GM18526 (cell line): Measurements from ENCODE around the gene C9orf72.
A peak's percentile ranks its signal among the peaks of the same experiment; 100 is the strongest.

Experiments
- POLR2A ChIP-seq: IDR thresholded peaks from 3 replicates; pipeline ENCODE4 v1.6.1; 2011; ENCODE audit not compliant: insufficient read length; ENCODE audit errors: extremely low read depth

Gene C9orf72

DNA sequence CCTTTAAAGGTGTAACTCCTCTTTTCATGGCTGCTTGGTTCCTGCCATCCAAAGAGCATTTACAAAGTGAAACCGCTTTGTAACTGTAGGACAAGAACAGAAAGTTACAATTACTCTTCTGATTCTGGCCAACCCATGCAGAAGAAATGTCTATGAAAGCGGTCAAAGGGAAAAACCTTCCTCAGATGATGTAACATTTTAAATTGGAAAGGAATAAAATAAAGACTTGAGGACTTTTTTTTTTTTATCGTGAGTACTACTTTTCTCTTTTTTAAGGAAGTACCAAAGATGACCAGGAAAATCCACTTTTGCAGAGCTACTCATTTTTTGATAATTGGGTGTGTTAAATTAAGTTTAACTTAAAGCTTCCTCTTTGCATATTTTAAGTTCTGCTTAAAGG lies 13.0 kb upstream of the C9orf72 start:
- TF ChIP-seq POLR2A = no peak

DNA sequence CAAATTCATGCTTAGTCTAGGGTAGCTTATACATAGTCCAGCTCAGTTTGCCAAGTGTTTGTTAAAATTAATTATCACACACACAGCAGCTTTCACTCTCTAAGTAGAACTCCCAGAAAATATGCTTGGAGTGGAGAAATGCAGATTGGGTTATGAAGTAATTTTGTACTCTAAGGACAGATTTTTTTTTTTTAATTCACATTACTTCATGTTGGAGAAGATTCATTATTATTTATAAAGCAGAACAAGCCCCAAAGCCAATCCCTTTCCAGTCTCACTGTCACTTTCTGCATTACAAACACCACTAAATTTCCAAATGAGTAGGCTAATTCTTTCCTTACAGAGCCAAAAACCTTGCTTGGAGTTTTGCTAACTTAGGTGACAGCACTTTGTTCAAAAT lies 11.7 kb upstream of the C9orf72 start:
- TF ChIP-seq POLR2A = no peak

DNA sequence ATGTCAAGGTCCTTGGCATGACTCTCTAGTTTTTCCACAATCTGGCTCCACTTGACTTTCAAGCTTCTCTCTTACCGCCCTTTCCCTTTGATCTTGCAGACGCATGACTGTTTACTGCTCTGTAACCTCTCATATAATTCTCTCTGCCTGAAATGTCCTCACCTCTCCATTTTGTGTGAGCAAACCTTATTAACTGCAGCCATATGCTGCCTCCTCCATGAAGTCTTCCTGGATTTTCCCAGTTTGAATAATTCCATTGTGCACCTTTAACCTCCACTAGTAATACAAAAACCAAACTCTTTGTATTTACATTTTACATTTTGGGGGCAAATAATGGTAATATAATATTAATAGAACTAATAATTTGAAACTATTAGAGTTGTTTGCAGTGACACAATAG lies 9.5 kb upstream of the C9orf72 start:
- no peak for TF ChIP-seq POLR2A

DNA sequence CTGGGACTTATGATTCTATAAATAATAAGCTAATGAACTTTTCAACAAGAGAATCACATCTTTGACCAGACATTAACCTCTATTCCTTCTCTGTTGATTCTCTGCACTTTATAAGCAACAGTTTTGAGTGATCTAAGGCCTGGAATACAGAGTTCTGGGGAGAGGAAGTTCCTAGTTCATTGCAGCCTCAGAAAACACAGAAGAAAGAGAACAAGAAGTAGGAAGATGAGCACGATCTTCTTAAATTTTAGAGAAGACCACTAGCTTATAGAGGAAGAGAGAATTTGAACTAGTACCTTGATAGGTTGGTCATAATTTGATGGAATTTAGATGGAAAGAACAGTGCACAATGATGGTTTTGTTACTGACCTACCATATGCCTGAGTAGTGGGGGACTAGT lies 8.5 kb upstream of the C9orf72 start:
- no peak for TF ChIP-seq POLR2A

DNA sequence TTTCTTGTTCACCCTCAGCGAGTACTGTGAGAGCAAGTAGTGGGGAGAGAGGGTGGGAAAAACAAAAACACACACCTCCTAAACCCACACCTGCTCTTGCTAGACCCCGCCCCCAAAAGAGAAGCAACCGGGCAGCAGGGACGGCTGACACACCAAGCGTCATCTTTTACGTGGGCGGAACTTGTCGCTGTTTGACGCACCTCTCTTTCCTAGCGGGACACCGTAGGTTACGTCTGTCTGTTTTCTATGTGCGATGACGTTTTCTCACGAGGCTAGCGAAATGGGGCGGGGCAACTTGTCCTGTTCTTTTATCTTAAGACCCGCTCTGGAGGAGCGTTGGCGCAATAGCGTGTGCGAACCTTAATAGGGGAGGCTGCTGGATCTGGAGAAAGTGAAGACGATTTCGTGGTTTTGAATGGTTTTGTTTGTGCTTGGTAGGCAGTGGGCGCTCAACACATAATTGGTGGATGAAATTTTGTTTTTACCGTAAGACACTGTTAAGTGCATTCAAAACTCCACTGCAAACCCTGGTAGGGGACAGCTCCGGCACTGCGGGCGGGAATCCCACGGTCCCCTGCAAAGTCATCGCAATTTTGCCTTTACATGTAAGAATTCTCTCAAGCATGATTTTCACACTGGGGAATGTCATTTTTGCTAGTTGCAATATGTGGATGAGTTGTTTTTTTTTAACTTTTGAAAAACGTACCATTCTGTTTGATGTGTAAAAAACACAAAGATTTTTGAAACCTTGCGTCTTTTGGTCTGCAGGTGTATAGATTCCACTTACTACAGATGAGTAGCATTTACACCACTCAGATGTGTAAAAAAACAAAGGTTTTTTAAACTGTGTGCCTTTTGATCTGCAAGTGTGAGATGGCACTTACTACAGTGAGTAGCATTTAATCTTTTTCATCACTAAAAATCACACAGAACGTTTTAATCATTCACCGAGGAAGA lies 631 bp upstream of the C9orf72 start:
- peak; percentile 57 for TF ChIP-seq POLR2A

DNA sequence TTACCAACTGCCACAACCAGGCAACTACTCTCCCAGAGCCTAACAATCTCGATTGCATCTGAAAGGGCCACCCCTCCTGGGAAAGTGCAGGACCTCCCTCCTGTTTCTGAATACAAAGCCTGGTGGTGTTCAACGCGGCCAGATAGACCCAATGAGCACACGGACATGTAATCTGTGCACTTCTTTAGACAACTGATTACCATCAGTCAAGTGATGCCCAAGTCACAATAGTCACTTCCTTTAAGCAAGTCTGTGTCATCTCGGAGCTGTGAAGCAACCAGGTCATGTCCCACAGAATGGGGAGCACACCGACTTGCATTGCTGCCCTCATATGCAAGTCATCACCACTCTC lies 739 bp downstream of the C9orf72 start:
- TF ChIP-seq POLR2A = no peak

DNA sequence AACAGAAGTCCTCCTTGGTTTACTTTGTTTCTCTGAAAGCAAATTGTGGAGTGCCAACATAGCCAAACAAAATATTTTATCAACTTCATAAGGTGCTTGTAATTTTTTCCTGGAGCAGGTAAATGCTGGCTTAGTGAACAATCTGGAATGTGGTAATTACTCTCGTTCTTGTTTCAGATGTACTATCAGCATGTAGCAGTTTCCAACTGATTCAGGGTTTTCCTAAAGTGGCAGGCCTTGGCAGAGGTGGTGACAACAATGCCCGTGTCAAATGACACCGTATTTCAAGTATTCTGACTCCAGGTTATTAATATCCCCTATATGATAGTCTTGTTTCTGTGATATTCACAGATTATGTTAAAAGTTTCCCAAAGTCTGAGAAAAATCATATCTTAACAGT lies 1.2 kb downstream of the C9orf72 start:
- TF ChIP-seq POLR2A = no peak

DNA sequence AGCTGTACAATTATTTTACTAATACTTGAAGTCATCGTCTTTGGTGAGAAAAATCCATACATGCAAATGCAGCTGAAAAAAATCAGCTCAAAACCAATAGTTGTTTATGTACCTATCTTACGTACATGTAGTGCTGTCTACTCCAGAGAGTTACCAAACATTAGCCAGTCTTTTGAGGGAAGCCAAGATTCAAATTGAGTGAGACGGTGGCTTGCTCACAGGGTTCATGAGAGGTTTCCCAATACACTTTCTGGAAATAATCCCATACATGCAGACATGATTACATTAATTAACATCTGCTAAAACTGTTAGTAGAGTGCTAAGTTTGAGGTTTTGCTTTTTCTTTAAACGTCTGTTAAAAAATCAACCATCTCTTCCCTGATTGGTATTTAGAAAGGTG lies 2.3 kb downstream of the C9orf72 start:
- no peak for TF ChIP-seq POLR2A

DNA sequence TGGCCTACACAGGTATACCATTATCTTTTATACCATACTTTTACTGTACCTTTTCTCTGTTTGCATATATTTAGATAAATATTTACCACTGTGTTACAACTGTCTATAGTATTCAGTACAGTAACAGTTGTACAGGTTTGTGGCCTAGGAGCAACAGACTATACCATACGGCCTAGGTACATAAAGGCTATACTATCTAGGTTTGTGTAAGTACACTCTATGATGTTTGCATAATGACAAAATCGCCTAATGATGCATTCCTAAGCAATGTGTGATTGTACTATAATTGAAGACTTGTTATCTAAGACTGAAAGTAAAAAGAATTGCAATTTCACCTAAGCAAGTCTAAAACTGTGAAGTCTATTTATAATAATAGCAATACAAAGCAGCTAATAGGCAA lies 3.9 kb downstream of the C9orf72 start:
- no peak for TF ChIP-seq POLR2A

DNA sequence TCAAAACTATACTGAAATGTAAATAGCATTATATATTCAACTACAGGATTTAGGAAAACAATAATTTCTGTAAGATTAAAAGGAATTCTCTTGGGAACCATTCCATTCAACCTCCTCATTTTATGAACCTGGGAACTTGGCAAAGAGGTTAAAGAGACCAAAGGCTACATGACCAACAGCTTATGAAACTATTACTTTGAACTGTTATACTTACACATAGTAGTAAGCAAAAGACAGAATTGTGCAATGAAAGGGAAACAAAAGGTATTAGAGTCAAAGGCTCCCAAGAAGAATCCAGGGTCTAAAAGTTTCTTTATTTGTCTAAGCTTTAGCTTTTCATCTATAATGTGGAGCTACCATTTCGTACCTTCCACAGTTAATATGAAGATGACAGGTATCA lies 7.2 kb downstream of the C9orf72 start:
- no peak for TF ChIP-seq POLR2A

DNA sequence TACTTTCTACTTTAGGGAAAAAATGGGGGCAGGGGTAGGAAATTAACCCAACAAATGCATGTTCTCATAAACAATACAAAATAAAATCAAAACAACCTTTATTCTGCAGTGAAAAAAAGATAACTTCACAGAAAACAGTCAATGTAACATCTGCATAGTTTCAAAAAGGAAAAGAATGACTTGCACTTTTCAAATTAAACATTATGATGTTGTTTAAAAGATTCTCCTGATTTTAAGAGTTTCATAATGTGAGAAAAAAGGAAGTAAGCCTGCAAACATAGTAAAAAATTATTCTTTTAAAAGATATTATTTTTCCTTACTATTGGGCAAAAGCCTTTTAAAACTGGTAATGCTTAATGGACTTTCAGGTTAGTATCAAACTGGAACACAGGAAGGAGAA lies 7.6 kb downstream of the C9orf72 start:
- TF ChIP-seq POLR2A = no peak

DNA sequence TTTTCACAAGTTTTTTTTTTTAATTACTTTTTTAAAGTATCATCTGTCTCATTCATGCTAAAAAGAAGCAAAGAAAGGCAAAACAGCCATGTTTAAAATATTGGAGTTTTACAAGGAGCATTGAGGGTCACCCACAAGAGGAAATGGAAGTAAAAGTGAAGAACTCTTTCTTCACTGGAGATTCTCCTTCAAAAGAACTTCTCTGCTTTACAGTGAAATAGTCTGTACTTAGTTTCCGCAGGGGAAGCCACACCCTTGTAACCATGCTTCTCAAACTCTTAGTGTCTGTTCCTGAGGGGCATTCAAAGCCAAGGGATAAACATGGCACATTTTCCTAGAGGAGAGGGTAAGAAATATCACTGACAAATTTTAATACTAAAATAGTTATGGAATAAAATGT lies 8.6 kb downstream of the C9orf72 start:
- TF ChIP-seq POLR2A = no peak

DNA sequence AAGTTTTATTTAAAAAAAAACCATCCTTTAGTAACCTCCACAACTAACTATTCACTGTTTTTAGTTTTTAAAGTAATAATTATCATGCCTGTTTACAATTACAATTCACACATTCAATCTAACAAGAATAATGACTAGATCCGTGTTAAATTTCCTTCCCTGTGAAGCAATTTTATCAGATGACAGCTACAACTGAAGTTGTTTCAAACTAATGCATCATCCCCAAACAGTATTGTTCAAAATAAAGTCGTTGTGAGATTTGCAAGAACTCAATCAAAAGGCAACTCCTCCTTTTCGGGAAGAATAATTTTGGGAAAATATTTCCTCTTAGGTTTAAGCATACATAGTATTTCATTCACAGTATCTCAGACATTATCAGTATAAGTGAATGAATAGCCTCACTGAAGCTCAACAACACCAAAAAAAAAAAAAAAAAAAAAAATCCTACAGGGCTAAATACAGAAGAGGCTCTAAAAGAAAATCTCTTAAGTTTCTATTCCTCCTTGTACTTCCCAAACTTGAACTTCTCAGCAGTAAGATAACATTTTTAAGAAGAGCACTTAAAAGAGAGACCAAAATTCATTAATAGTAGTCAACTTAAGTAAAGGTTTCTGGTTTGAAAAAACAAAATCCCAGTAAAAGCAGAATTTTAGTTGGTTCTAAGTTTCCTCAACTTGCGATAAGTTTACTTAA lies 9.4 kb downstream of the C9orf72 start:
- no peak for TF ChIP-seq POLR2A

DNA sequence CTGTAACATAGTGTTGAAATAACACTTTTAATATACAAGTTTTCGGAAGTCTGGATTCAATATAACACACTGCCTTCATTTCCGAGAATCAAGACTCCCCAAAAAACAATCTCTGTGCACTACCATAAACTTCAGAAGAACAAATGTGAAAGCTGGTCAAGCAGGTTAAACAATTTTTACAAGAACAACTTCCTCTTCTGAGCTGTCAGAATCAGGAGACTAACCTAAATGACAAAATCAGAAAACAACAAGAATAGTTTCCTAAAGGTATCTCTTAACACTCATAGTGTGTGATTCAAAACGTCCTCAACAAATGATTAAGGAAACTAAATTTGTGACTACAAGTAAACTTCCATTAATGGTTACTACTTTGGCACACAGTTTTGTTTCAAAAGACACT lies 11.6 kb downstream of the C9orf72 start:
- no peak for TF ChIP-seq POLR2A

DNA sequence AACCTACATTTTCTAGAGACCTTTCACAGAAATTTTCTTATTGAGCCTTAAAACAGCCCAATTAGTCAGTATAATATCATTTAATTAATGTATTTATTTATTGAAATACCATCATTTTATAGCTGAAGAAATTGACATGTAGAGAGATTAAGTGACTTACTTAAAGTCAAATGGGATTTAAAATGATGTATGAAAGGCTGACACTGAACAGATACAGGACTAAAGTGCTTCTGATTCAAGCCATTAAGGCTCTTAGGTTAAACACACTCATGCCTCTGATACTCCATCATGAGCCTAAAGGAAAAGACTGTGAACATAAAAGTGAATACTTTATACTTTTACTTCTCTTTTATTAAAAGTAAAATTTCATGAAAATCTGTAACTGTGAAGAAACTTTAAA lies 12.8 kb downstream of the C9orf72 start:
- TF ChIP-seq POLR2A = no peak

DNA sequence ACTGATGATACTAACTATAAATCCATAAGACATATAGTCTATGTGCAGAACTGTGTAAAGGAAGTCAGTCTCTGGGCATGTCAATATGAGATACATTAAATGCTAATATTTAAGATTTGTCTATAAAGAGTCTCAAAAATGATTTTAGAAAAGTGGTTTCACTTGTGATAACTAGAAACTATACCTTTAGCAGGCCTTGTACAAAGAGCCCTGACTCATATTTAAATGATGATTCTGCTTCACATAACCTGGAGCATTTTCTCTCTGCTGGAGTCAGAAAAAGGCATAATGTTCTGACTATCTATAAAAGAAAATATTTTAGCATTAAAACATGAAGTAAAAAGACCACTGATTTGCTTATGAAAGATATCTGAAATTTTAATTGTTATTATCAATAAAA lies 15.0 kb downstream of the C9orf72 start:
- no peak for TF ChIP-seq POLR2A
